HG02798 (cell line): Measurements from ENCODE around the gene LYZL2.
"Not testable (repeated sequence)": the region's sequence is repeated elsewhere in the genome, so short reads cannot be mapped to it uniquely, and the experiment has no call there.

Experiments used
- ATAC-seq: cut with Tn5 transposase; IDR thresholded peaks from one replicate; pipeline ENCODE4 v1.9.1; 2021; ENCODE audit warnings: mild to moderate bottlenecking; ENCODE audit not compliant: unreplicated experiment, poor library complexity

LYZL2 gene

GRCh38 chr10:30629653-30630052 is at the start of gene LYZL2:
TSS of gene LYZL2 (minus strand) at chr10:30629753. CDS start at chr10:30626915, 2,838 bp downstream.
- no peak for ATAC-seq

GRCh38 chr10:30677616-30678015 is 48.1 kb upstream of the LYZL2 start:
- peak; percentile 80 for ATAC-seq

GRCh38 chr10:30677146-30677545 is 47.6 kb upstream of the LYZL2 start:
- ATAC-seq = not testable (repeated sequence)

- ATAC-seq = no peak
Observed at GRCh38 chr10:30675791-30676718, 46.5 kb upstream of the LYZL2 start.

- no peak for ATAC-seq
Observed at GRCh38 chr10:30674796-30675195, 45.2 kb upstream of the LYZL2 start.

- ATAC-seq = not testable (repeated sequence)
Observed at GRCh38 chr10:30673262-30673661, 43.7 kb upstream of the LYZL2 start.

- not testable (repeated sequence) for ATAC-seq
Observed at GRCh38 chr10:30672338-30672737, 42.8 kb upstream of the LYZL2 start.

GRCh38 chr10:30671026-30671616 is 41.6 kb upstream of the LYZL2 start:
- no peak for ATAC-seq

- ATAC-seq = not testable (repeated sequence)
Observed at GRCh38 chr10:30667982-30668381, 38.4 kb upstream of the LYZL2 start.

- peak; percentile 91 for ATAC-seq
Observed at GRCh38 chr10:30663403-30663802, 33.9 kb upstream of the LYZL2 start.

- ATAC-seq = peak; percentile 14
Observed at GRCh38 chr10:30662814-30663213, 33.3 kb upstream of the LYZL2 start.

GRCh38 chr10:30660314-30660713 is 30.8 kb upstream of the LYZL2 start:
- ATAC-seq = not testable (repeated sequence)

- ATAC-seq = no peak
Observed at GRCh38 chr10:30656233-30656632, 26.7 kb upstream of the LYZL2 start.

- not testable (repeated sequence) for ATAC-seq
Observed at GRCh38 chr10:30655001-30655400, 25.4 kb upstream of the LYZL2 start.

GRCh38 chr10:30651470-30652397 is 22.2 kb upstream of the LYZL2 start:
- not testable (repeated sequence) for ATAC-seq

- no peak for ATAC-seq
Observed at GRCh38 chr10:30647089-30647488, 17.5 kb upstream of the LYZL2 start.

- no peak for ATAC-seq
Observed at GRCh38 chr10:30645340-30645827, 15.8 kb upstream of the LYZL2 start.

GRCh38 chr10:30644408-30644861 is 14.9 kb upstream of the LYZL2 start:
- ATAC-seq = not testable (repeated sequence)

- not testable (repeated sequence) for ATAC-seq
Observed at GRCh38 chr10:30643557-30644199, 14.1 kb upstream of the LYZL2 start.

GRCh38 chr10:30642856-30643255 is 13.3 kb upstream of the LYZL2 start:
- not testable (repeated sequence) for ATAC-seq
